CD4-positive, alpha-beta T cell (primary cell): ENCODE results near the gene SACM1L. TPM values are rescaled to one million over a fixed set of nuclear protein-coding genes. Genes with fewer than 3 reads are reported as not detected.

ENCODE experiments used
- ATAC-seq: fragments of 200-7000 bp; cut with Tn5 transposase; one replicate; pipeline ENCODE4 v1.10.0; 2022; ENCODE audit warnings: mild to moderate bottlenecking; ENCODE audit not compliant: poor library complexity
- CTCF ChIA-PET: fragments of 350-600 bp; sonication (Branson Sonifier 250); formaldehyde crosslinking; loops from one replicate; lab custom pipeline; 2021; ENCODE audit warnings: antibody characterized with exemption, inconsistent platforms; lab: Charles Lee
- POLR2A ChIA-PET: fragments of 350-600 bp; sonication (Branson Sonifier 250); formaldehyde crosslinking; loops from one replicate; lab custom pipeline; 2021; ENCODE audit warnings: antibody characterized with exemption, inconsistent platforms; lab: Charles Lee
- DNase-seq, 14 experiments: peaks; one replicate each; pipeline ENCODE4 v3.0.0-alpha.2; 2013 to 2020; ENCODE audit warnings: mixed read lengths in 2 of 14
- H3K27ac ChIP-seq, 2 donors: one replicate each; pipeline versions ENCODE4 v1.5.1 to v1.7.0; 2013; ENCODE audit warnings: low read length in 2 of 2, low read depth in 1 of 2, mild to moderate bottlenecking in 1 of 2
- H3K27me3 ChIP-seq, 2 experiments: 1 replicate in 1 of 2; 2 replicates in 1 of 2; pipeline versions ENCODE4 v1.6.1 to v1.7.0; 2013; ENCODE audit warnings: low read length in 2 of 2, control low read depth in 1 of 2, mild to moderate bottlenecking in 1 of 2, moderate library complexity in 1 of 2; ENCODE audit not compliant: insufficient read depth in 2 of 2, control insufficient read depth in 1 of 2
- H3K36me3 ChIP-seq: one replicate; pipeline ENCODE4 v1.6.1; 2013; ENCODE audit warnings: low read length, control low read depth; ENCODE audit not compliant: insufficient read depth
- H3K4me1 ChIP-seq: one replicate; pipeline ENCODE4 v1.6.1; 2013; ENCODE audit warnings: low read length, control low read depth; ENCODE audit not compliant: insufficient read depth
- H3K4me3 ChIP-seq: one replicate; pipeline ENCODE4 v1.5.1; 2013; ENCODE audit warnings: mild to moderate bottlenecking, low read length, moderate library complexity
- H3K9me3 ChIP-seq, 2 experiments: 1 replicate in 1 of 2; 2 replicates in 1 of 2; pipeline versions ENCODE4 v1.6.1 to v1.7.0; 2013; ENCODE audit warnings: low read length in 2 of 2, mild to moderate bottlenecking in 2 of 2, control low read depth in 1 of 2, moderate library complexity in 1 of 2; ENCODE audit not compliant: control insufficient read depth in 1 of 2, insufficient read depth in 1 of 2
- H3K27ac Mint-ChIP-seq: one replicate; pipeline ENCODE4 v1.8.0; 2020; ENCODE audit warnings: mixed read lengths
- H3K27me3 Mint-ChIP-seq: one replicate; pipeline ENCODE4 v1.8.0; 2021; ENCODE audit warnings: mixed read lengths
- H3K36me3 Mint-ChIP-seq: one replicate; pipeline ENCODE4 v1.8.0; 2021; ENCODE audit warnings: low read depth, mixed read lengths
- H3K4me1 Mint-ChIP-seq: one replicate; pipeline ENCODE4 v1.8.0; 2021; ENCODE audit warnings: low read depth, mixed read lengths
- H3K4me3 Mint-ChIP-seq: one replicate; pipeline ENCODE4 v1.8.0; 2020; ENCODE audit warnings: mild to moderate bottlenecking, mixed read lengths
- H3K9me3 Mint-ChIP-seq: one replicate; pipeline ENCODE4 v1.8.0; 2020; ENCODE audit warnings: mixed read lengths
- CTCF ChIP-seq: fragments of 200-600 bp; IDR thresholded peaks from one replicate; pipeline ENCODE4 v1.8.0; 2022; ENCODE audit warnings: antibody characterized with exemption, mild to moderate bottlenecking
- intact Hi-C, 2 experiments: fragments of 100-400 bp; cut with DNase I in 1 of 2; cut with micrococcal nuclease in 1 of 2; formaldehyde crosslinking; loops; one replicate each; pipeline versions ENCODE4 v1.15.1 to v1.9.0; 2023 to 2025; cut with DNase I, micrococcal nuclease
- total RNA-seq, 174 experiments: library from RNA in 2 of 174; stranded (reverse) in 2 of 174; gene quantifications; one replicate each; pipeline ENCODE4 v1.2.3 and lab custom pipeline; 2021 to 2026

The SACM1L gene
- total RNA-seq, 2 experiments from 2014 or later: 41.9 to 44.3 TPM

- Mint-ChIP-seq H3K27me3 (no peaks in the 10 kb centered on the region), H3K4me1 (no peaks in the 10 kb centered on the region), H3K9me3 (no peaks in the 10 kb centered on the region), H3K27ac (no peak overlapping the region), H3K4me3 (no peak overlapping the region), H3K36me3 (peaks cover 27% of the 10 kb centered on the region)
- POLR2A ChIA-PET: interaction anchor here (1.3 kb wide), 1 partner anchor 13 kb away, joined by 3 read pairs; no protein-coding TSS in a partner anchor
- no peaks in the 10 kb centered on the region for H3K4me1 ChIP-seq
- ATAC-seq (no peak), DNase-seq (no peak)
- H3K27me3 ChIP-seq: no peaks in the 10 kb centered on the region
- H3K9me3 ChIP-seq: no peaks in the 10 kb centered on the region
- H3K4me3 ChIP-seq: no peak overlapping the region
- no peak overlapping the region for H3K27ac ChIP-seq
- intact Hi-C loops: no loop called here
- no peak for TF ChIP-seq CTCF
- CTCF ChIA-PET: no interaction called here
- peaks cover 23% of the 10 kb centered on the region for H3K36me3 ChIP-seq
These were observed 60.7 kb downstream of the SACM1L start for GRCh38 chr3:45749880-45750279.

- ATAC-seq: no peak
- no peak overlapping the region for H3K4me3 Mint-ChIP-seq
- CTCF ChIA-PET: no interaction called here
- peaks cover 14% of the 10 kb centered on the region for H3K36me3 Mint-ChIP-seq
- peaks cover 11% of the 10 kb centered on the region for H3K36me3 ChIP-seq
- intact Hi-C loops: no loop called here
- H3K4me1 ChIP-seq: no peaks in the 10 kb centered on the region
- H3K27me3 Mint-ChIP-seq: no peaks in the 10 kb centered on the region
- H3K4me1 Mint-ChIP-seq: no peaks in the 10 kb centered on the region
- TF ChIP-seq CTCF: no peak
- H3K27ac Mint-ChIP-seq: no peak overlapping the region
- no peak for DNase-seq
- H3K27ac ChIP-seq: no peak overlapping the region
- H3K9me3 ChIP-seq: no peaks in the 10 kb centered on the region
- POLR2A ChIA-PET: no interaction called here
- H3K27me3 ChIP-seq: no peaks in the 10 kb centered on the region
- H3K9me3 Mint-ChIP-seq: no peaks in the 10 kb centered on the region
- no peak overlapping the region for H3K4me3 ChIP-seq
These were observed 62.5 kb downstream of the SACM1L start for GRCh38 chr3:45751537-45752242.

- no peak for ATAC-seq
These were observed 63.9 kb downstream of the SACM1L start for GRCh38 chr3:45753095-45753494.

More at GRCh38 chr3:45753095-45753494, 63.9 kb downstream of the SACM1L start:
- no peak for TF ChIP-seq CTCF
- POLR2A ChIA-PET: no interaction called here
- intact Hi-C loops: no loop called here
- CTCF ChIA-PET: no interaction called here
- Histone ChIP-seq H3K36me3 (no peaks in the 10 kb centered on the region), H3K4me3 (no peak overlapping the region), H3K9me3 (no peaks in the 10 kb centered on the region), H3K27me3 (no peaks in the 10 kb centered on the region), H3K27ac (no peak overlapping the region), H3K4me1 (no peaks in the 10 kb centered on the region)
- no peaks in the 10 kb centered on the region for H3K27me3 Mint-ChIP-seq
- DNase-seq: no peak
- no peaks in the 10 kb centered on the region for H3K9me3 Mint-ChIP-seq
- H3K4me1 Mint-ChIP-seq: no peaks in the 10 kb centered on the region
- no peak overlapping the region for H3K27ac Mint-ChIP-seq
- no peak overlapping the region for H3K4me3 Mint-ChIP-seq
- peaks cover 5% of the 10 kb centered on the region for H3K36me3 Mint-ChIP-seq
